Measurements from ENCODE around the gene ZYX. TPM values are rescaled to one million over a fixed set of nuclear protein-coding genes. Genes with fewer than 3 reads are reported as not detected.
"Not testable (repeated sequence)": the region's sequence is repeated elsewhere in the genome, so short reads cannot be mapped to it uniquely, and the experiment has no call there.

ZYX gene
- total and polyA plus RNA-seq, 7 experiments from 2014 or later, result 54.2 to 264 (median 122) TPM

DNA sequence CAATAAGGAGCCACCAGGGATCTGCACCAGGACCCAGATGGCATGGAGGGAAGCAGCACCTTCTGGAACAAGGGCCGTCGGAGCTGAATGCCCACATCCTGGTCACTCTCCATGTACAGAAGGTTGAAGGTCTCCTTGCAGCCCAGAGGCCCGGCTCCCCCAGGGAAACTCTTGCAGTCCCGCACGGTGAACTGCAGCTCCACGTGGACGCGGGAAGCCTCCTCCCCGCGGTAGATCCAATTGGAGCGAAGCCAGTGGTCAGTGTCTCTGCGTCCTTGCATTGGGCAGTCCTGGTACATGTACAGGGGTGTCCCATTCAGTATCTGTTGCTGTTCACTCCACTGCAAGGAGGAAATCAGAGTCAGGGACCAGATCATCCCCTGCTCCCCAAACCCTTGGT, 20.1 kb downstream of the ZYX start:
- intact Hi-C loops (cut with micrococcal nuclease), result no loop called here
- peaks cover 0 to 39% (median 8%) of the 10 kb centered on the region in 5 donors for H3K36me3 Mint-ChIP-seq
- POLR2A ChIA-PET, result interaction anchor here (0.5 to 11.4 kb wide), 5 partner anchors 8 to 139 kb away, joined by 3 to 223 read pairs (median 3); partner anchors contain the start of gene ZYX
- peak overlapping the region in 6 of 9 donors; percentile 41 to 82 (median 63) for H3K27ac Mint-ChIP-seq
- peaks cover 0 to 52% (median 41%) of the 10 kb centered on the region in 7 donors for H3K4me1 Mint-ChIP-seq
- Histone ChIP-seq H3K4me1 (ENCODE audit: control insufficient read depth in 2 of 2, insufficient read depth in 2 of 2, low read length in 2 of 2) (peaks cover 3 to 19% of the 10 kb centered on the region in 2 donors), H3K36me3 (ENCODE audit: control insufficient read depth in 2 of 3, insufficient read depth in 3 of 3, low read length in 3 of 3) (peaks cover 0 to 67% (median 7%) of the 10 kb centered on the region in 3 experiments), H3K27ac (ENCODE audit: low read depth, low read length) (peak overlapping the region; percentile 3), H3K27me3 (ENCODE audit: control insufficient read depth in 2 of 2, insufficient read depth in 2 of 2, low read length in 2 of 2) (no peaks in the 10 kb centered on the region), H3K9me3 (ENCODE audit: control insufficient read depth in 2 of 3, low read length in 3 of 3) (no peaks in the 10 kb centered on the region), H3K4me3 (ENCODE audit: low read length) (no peak overlapping the region)
- DNase-seq (no peak), ATAC-seq (no peak)
- no peak overlapping the region for H3K4me3 Mint-ChIP-seq
- peaks cover 0 to 7% (median 0%) of the 10 kb centered on the region in 5 donors for H3K27me3 Mint-ChIP-seq
- no peaks in the 10 kb centered on the region for H3K9me3 Mint-ChIP-seq
- CTCF ChIA-PET, result interaction anchor here (2.4 kb wide), 1 partner anchor 22 kb away, joined by 13 read pairs; no protein-coding TSS in a partner anchor

DNA sequence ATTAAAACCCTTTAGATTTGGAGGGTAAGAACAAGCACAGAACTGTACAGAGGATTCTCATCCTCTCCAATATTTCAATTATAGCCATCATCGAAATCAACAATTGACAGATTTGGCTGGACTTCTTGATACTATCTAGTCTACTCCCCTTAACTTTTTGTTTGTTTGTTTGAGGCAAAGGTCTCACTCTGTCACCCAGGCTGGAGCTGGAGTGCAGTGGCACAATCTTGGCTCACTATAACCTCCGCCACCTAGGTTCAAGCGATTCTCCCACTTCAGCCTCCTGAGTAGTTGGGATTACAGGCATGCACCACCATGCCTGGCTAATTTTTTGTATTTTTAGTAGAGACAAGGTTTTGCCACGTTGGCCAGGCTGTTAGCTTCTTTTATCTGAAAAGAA, 21.1 kb downstream of the ZYX start:
- peaks cover 4 to 62% (median 47%) of the 10 kb centered on the region in 7 donors for H3K4me1 Mint-ChIP-seq

DNA sequence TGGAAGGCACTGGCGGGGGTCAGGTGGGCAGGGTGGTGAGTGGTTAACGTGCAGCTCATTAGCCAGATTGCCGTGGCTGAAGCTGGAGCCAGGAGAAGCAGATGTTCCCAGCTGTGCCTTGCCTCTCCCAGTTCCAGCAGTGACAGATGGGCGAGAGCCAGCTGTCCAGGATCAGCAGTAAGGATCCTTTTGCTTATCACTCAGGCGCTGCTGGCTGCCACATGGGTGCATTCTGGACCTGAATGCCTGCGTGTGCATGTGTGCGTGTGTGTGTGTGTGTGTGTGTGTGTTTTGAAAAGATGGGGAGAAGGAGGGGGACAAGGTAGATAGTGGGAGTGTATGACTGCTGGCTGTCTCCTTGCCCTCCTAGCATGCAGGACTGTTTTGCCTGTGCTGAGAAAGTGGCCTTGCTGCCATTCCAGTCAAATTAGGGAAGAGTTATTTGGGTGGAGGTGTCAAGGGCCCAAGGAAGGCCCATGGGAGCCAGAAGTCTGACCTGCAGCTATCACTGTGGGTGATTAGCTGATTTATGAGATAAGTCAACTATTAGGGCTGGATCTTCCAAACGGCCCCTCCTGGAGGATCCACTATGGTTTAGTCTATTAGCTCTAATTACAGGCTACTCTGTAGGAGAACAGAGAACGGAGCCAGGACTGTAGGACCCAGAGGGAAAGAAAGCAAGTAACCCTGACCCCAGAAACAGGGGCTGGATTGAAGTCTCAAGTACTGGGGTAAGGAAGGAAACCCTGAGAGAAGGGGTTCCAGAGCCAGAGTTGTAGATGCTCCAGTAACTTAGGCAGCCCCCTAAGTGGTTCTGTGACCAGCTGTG, 24.2 kb downstream of the ZYX start:
- Mint-ChIP-seq H3K27ac (peak overlapping the region in 8 of 9 donors; percentile 79 to 95 (median 90)), H3K4me1 (peaks cover 23 to 82% (median 72%) of the 10 kb centered on the region in 7 donors), H3K9me3 (no peaks in the 10 kb centered on the region), H3K36me3 (peaks cover 0 to 28% (median 0%) of the 10 kb centered on the region in 5 donors), H3K4me3 (peak overlapping the region in 9 of 10 donors; percentile 56 to 98 (median 94)), H3K27me3 (peaks cover 0 to 16% (median 0%) of the 10 kb centered on the region in 5 donors)
- Histone ChIP-seq H3K9me3 (ENCODE audit: control insufficient read depth in 2 of 3, low read length in 3 of 3) (no peaks in the 10 kb centered on the region), H3K27me3 (ENCODE audit: control insufficient read depth in 2 of 2, insufficient read depth in 2 of 2, low read length in 2 of 2) (no peaks in the 10 kb centered on the region), H3K4me3 (ENCODE audit: low read length) (no peak overlapping the region), H3K27ac (ENCODE audit: low read depth, low read length) (peak overlapping the region; percentile 46), H3K4me1 (ENCODE audit: control insufficient read depth in 2 of 2, insufficient read depth in 2 of 2, low read length in 2 of 2) (peaks cover 31 to 44% of the 10 kb centered on the region in 2 donors), H3K36me3 (ENCODE audit: control insufficient read depth in 2 of 3, insufficient read depth in 3 of 3, low read length in 3 of 3) (peaks cover 0 to 26% (median 0%) of the 10 kb centered on the region in 3 experiments)
- ATAC-seq (no peak), DNase-seq (no peak)
- intact Hi-C loops (cut with micrococcal nuclease), result loop anchor here (5.0 kb wide), 4 partner anchors 33 to 598 kb away; partner anchors contain the start of gene FAM131B (in 1 of the 2)
- POLR2A ChIA-PET, result interaction anchor here (0.9 to 11.4 kb wide), 7 partner anchors 9 to 607 kb away, joined by 3 to 223 read pairs (median 4); partner anchors contain the start of gene ZYX
- CTCF ChIA-PET, result interaction anchor here (0.6 to 6.4 kb wide), 8 partner anchors 9 to 692 kb away, joined by 3 to 40 read pairs (median 20); no protein-coding TSS in a partner anchor

More for the DNA sequence above, 21.1 kb downstream of the ZYX start:
- H3K27me3 Mint-ChIP-seq; DNase-seq; H3K9me3 Mint-ChIP-seq; H3K27me3 ChIP-seq (ENCODE audit: control insufficient read depth in 2 of 2, insufficient read depth in 2 of 2, low read length in 2 of 2); intact Hi-C loops (cut with micrococcal nuclease); H3K9me3 ChIP-seq (ENCODE audit: control insufficient read depth in 2 of 3, low read length in 3 of 3); ATAC-seq; H3K4me3 ChIP-seq (ENCODE audit: low read length); H3K4me3 Mint-ChIP-seq: not testable (repeated sequence)
- peak overlapping the region in 8 of 9 donors; percentile 41 to 91 (median 76) for H3K27ac Mint-ChIP-seq
- peaks cover 0 to 36% (median 8%) of the 10 kb centered on the region in 5 donors for H3K36me3 Mint-ChIP-seq
- Histone ChIP-seq H3K4me1 (ENCODE audit: control insufficient read depth in 2 of 2, insufficient read depth in 2 of 2, low read length in 2 of 2) (peaks cover 10 to 28% of the 10 kb centered on the region in 2 donors), H3K27ac (ENCODE audit: low read depth, low read length) (peak overlapping the region; percentile 27), H3K36me3 (ENCODE audit: control insufficient read depth in 2 of 3, insufficient read depth in 3 of 3, low read length in 3 of 3) (peaks cover 0 to 58% (median 3%) of the 10 kb centered on the region in 3 experiments)
- CTCF ChIA-PET, result interaction anchor here (1.1 to 2.4 kb wide), 4 partner anchors 8 to 162 kb away, joined by 3 to 13 read pairs (median 4); no protein-coding TSS in a partner anchor
- POLR2A ChIA-PET, result interaction anchor here (0.9 to 11.4 kb wide), 5 partner anchors 9 to 155 kb away, joined by 3 to 223 read pairs (median 3); partner anchors contain the start of gene ZYX

DNA sequence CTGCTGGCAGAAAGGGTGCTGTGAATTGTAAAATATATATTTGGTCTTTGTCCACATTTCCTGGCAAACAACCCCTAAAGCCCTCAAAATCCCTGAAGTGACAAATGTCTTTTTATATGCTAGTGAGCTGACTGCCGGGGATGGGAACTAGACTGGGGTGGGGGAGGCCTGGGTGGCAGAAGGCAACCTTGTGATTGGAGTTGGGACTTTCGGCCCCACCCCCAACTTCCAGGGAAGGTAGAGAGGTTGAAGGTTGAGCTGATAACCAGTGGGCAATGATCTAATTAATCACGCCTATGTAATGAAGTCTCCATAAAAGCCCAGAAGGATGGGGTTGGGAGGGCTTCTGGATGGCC, 24.8 kb downstream of the ZYX start:
- DNase-seq (no peak), ATAC-seq (no peak)
- CTCF ChIA-PET, result interaction anchor here (0.6 to 6.4 kb wide), 8 partner anchors 10 to 191 kb away, joined by 3 to 40 read pairs (median 23); no protein-coding TSS in a partner anchor
- H3K4me1 Mint-ChIP-seq, result peaks cover 23 to 87% (median 71%) of the 10 kb centered on the region in 7 donors
- H3K27me3 Mint-ChIP-seq, result peaks cover 0 to 16% (median 0%) of the 10 kb centered on the region in 5 donors
- Histone ChIP-seq H3K27ac (ENCODE audit: low read depth, low read length) (peak overlapping the region; percentile 46), H3K36me3 (ENCODE audit: control insufficient read depth in 2 of 3, insufficient read depth in 3 of 3, low read length in 3 of 3) (peaks cover 0 to 20% (median 0%) of the 10 kb centered on the region in 3 experiments), H3K4me3 (ENCODE audit: low read length) (no peak overlapping the region), H3K9me3 (ENCODE audit: control insufficient read depth in 2 of 3, low read length in 3 of 3) (no peaks in the 10 kb centered on the region), H3K27me3 (ENCODE audit: control insufficient read depth in 2 of 2, insufficient read depth in 2 of 2, low read length in 2 of 2) (no peaks in the 10 kb centered on the region), H3K4me1 (ENCODE audit: control insufficient read depth in 2 of 2, insufficient read depth in 2 of 2, low read length in 2 of 2) (peaks cover 31 to 44% of the 10 kb centered on the region in 2 donors)
- intact Hi-C loops (cut with micrococcal nuclease), result loop anchor here (5.0 kb wide), 4 partner anchors 34 to 599 kb away; partner anchors contain the start of gene FAM131B (in 1 of the 2)
- POLR2A ChIA-PET, result interaction anchor here (1.3 to 11.4 kb wide), 7 partner anchors 9 to 607 kb away, joined by 4 to 223 read pairs (median 8); partner anchors contain the start of gene ZYX
- H3K4me3 Mint-ChIP-seq, result peak overlapping the region in 9 of 10 donors; percentile 88 to 98 (median 95)
- H3K27ac Mint-ChIP-seq, result peak overlapping the region in 7 of 9 donors; percentile 44 to 95 (median 91)
- H3K36me3 Mint-ChIP-seq, result peaks cover 0 to 23% (median 0%) of the 10 kb centered on the region in 5 donors
- no peaks in the 10 kb centered on the region for H3K9me3 Mint-ChIP-seq

DNA sequence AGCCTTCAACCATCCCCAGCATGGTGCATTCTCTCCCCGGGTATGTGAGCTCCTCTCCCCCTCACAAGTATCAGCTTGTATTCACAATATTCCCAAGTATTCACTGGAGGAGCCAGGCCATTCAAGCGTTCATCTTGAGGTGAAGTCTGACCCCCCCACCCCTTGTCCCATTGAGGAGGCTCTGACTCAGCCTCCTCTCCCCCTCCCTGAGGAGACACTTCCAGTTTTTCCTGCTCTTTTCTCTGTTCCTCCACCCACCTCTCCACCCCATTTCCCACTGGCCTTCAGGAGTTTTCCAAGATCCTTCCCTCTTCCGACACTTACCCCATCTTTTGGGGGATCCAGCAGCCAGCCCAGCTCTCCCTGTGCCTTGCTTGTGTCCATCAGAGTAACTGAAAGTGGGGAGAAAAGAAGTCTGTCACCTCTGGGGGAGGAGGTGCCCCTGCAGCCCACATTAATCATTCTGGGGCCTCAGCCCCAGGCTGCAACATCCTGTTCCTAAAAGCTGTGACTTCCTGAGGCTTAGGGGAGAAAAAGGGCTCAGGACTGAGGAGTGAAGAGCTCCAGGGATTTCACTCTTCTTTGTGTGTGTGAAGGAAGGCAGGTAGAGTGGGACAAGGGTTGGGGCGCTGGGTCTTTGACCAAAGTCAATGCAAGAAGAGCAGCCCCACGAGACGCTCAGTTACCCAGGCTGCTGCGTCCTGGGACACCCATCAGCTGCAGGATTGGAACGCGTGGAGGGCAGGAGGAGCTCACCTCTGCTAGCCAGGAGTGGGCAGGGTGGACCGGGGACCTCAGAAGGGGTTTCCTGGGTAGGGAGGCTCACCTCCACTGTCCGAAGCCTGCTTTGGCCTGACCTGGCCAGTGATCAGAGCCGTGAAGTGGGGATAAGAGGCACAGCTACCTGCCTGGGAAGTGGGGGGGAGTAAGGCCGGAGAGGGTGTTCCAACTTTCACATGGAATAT, 26.4 kb downstream of the ZYX start:
- peaks cover 0 to 7% (median 0%) of the 10 kb centered on the region in 3 experiments for H3K36me3 ChIP-seq (ENCODE audit: control insufficient read depth in 2 of 3, insufficient read depth in 3 of 3, low read length in 3 of 3)
- Mint-ChIP-seq H3K4me3 (peak overlapping the region; percentile 77 to 98 (median 94)), H3K9me3 (no peaks in the 10 kb centered on the region), H3K36me3 (peaks cover 0 to 15% (median 0%) of the 10 kb centered on the region in 5 donors), H3K27ac (peak overlapping the region; percentile 61 to 97 (median 92)), H3K27me3 (peaks cover 0 to 14% (median 0%) of the 10 kb centered on the region in 5 donors), H3K4me1 (peaks cover 23 to 90% (median 85%) of the 10 kb centered on the region in 7 donors)
- intact Hi-C loops (cut with micrococcal nuclease), result loop anchor here (1.0 to 5.0 kb wide), 8 partner anchors 21 to 600 kb away; partner anchors contain the start of genes CASP2 (in 1 of the 2) and FAM131B (in 1 of the 2)
- no peaks in the 10 kb centered on the region for H3K9me3 ChIP-seq (ENCODE audit: control insufficient read depth in 2 of 3, low read length in 3 of 3)
- ATAC-seq, result peak; percentile 76
- DNase-seq, result peak in 7 of 9 donors; percentile 50 to 63 (median 59)
- peak overlapping the region; percentile 69 for H3K27ac ChIP-seq (ENCODE audit: low read depth, low read length)
- POLR2A ChIA-PET, result interaction anchor here (0.6 to 11.4 kb wide), 18 partner anchors 9 to 609 kb away, joined by 3 to 223 read pairs (median 5); partner anchors contain the start of genes CASP2, GSTK1 and ZYX
- CTCF ChIA-PET, result interaction anchor here (0.6 to 6.4 kb wide), 19 partner anchors 9 to 167 kb away, joined by 3 to 40 read pairs (median 4); no protein-coding TSS in a partner anchor
- H3K27me3 ChIP-seq (ENCODE audit: control insufficient read depth in 2 of 2, insufficient read depth in 2 of 2, low read length in 2 of 2), result no peaks in the 10 kb centered on the region
- peaks cover 31 to 44% of the 10 kb centered on the region in 2 donors for H3K4me1 ChIP-seq (ENCODE audit: control insufficient read depth in 2 of 2, insufficient read depth in 2 of 2, low read length in 2 of 2)
- H3K4me3 ChIP-seq (ENCODE audit: low read length), result peak overlapping the region; percentile 59

Data from naive thymus-derived CD4-positive, alpha-beta T cell (primary cell).